ENCODE measurements around the gene EGFL7.

EGFL7 gene

DNA sequence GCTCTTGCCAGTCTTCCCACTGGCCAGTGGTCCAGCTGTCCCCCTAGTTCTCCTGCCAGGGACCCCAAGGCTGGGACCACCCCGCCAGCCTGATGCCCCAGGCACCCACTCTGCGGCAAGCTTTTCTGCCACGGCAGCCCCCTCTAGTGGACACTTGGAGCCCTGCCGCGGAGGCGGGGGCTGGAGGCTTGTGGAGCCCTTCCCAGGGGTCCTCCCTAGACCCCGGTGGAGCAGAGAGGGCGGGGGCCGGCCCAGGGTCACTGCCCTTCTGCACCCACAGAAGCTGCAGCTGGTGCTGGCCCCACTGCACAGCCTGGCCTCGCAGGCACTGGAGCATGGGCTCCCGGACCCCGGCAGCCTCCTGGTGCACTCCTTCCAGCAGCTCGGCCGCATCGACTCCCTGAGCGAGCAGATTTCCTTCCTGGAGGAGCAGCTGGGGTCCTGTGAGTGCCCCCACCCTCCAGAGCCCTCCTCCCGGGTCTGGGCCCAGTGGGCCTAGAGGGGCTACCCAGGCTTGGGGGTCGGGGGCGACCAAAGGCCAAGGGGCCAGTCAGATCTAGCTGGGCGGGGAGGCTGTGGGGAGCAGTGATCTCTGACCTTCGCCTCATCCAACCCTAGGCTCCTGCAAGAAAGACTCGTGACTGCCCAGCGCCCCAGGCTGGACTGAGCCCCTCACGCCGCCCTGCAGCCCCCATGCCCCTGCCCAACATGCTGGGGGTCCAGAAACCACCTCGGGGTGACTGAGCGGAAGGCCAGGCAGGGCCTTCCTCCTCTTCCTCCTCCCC is 9.1 kb downstream of the EGFL7 start:
- no peaks in the 10 kb centered on the region for H3K36me3 ChIP-seq (ENCODE audit: control insufficient read depth, insufficient read depth, low read length)
- H3K79me2 ChIP-seq = no peaks in the 10 kb centered on the region
- no peak overlapping the region for H3K27ac ChIP-seq
- TF ChIP-seq, protein P1, sequence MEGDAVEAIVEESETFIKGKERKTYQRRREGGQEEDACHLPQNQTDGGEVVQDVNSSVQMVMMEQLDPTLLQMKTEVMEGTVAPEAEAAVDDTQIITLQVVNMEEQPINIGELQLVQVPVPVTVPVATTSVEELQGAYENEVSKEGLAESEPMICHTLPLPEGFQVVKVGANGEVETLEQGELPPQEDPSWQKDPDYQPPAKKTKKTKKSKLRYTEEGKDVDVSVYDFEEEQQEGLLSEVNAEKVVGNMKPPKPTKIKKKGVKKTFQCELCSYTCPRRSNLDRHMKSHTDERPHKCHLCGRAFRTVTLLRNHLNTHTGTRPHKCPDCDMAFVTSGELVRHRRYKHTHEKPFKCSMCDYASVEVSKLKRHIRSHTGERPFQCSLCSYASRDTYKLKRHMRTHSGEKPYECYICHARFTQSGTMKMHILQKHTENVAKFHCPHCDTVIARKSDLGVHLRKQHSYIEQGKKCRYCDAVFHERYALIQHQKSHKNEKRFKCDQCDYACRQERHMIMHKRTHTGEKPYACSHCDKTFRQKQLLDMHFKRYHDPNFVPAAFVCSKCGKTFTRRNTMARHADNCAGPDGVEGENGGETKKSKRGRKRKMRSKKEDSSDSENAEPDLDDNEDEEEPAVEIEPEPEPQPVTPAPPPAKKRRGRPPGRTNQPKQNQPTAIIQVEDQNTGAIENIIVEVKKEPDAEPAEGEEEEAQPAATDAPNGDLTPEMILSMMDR (IDR thresholded peaks at IDR 0.05) = peak; percentile 76
- peaks cover 2% of the 10 kb centered on the region for H3K4me1 ChIP-seq
- no peaks in the 10 kb centered on the region for H3K9me3 ChIP-seq (ENCODE audit: control insufficient read depth, low read length)
- no peak overlapping the region for H2AFZ ChIP-seq
- no peak overlapping the region for H3K4me2 ChIP-seq (ENCODE audit: low read length)
- no peak overlapping the region for H3K4me3 ChIP-seq (ENCODE audit: low read depth, low read length)
- no peaks in the 10 kb centered on the region for H3K27me3 ChIP-seq (ENCODE audit: control insufficient read depth, insufficient read depth, low read length)
- no peak overlapping the region for H3K9ac ChIP-seq

DNA sequence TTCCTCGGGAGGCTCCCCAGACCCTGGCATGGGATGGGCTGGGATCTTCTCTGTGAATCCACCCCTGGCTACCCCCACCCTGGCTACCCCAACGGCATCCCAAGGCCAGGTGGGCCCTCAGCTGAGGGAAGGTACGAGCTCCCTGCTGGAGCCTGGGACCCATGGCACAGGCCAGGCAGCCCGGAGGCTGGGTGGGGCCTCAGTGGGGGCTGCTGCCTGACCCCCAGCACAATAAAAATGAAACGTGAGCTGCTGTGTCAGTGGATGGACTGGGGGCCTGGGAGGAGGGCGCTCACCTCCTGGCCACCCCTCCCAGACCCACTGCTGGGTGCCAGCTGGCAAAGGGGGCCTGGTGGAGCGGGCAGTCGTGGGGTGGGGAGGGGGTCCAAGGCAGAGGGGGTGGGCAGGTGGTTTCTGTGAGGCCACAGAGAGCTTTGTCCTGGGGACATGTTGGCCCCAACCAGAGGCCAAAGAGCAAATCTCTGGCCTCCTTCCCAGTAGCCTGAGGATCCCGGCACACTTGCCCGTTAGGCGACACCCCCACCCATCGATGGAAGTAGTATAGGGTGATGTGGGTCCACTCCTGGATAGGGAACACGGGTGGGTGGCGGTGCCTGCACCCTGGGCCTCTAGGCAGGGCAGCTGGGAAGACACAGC is 9.8 kb downstream of the EGFL7 start:
- Histone ChIP-seq H3K9me3 (ENCODE audit: control insufficient read depth, low read length) (no peaks in the 10 kb centered on the region), H3K27ac (no peak overlapping the region), H3K9ac (no peak overlapping the region), H3K4me2 (ENCODE audit: low read length) (no peak overlapping the region), H3K79me2 (no peaks in the 10 kb centered on the region), H3K4me1 (peaks cover 2% of the 10 kb centered on the region), H2AFZ (no peak overlapping the region), H3K4me3 (ENCODE audit: low read depth, low read length) (no peak overlapping the region), H3K36me3 (ENCODE audit: control insufficient read depth, insufficient read depth, low read length) (no peaks in the 10 kb centered on the region), H3K27me3 (ENCODE audit: control insufficient read depth, insufficient read depth, low read length) (no peaks in the 10 kb centered on the region)
- TF ChIP-seq, protein P1 (IDR thresholded peaks at IDR 0.05) = no peak

DNA sequence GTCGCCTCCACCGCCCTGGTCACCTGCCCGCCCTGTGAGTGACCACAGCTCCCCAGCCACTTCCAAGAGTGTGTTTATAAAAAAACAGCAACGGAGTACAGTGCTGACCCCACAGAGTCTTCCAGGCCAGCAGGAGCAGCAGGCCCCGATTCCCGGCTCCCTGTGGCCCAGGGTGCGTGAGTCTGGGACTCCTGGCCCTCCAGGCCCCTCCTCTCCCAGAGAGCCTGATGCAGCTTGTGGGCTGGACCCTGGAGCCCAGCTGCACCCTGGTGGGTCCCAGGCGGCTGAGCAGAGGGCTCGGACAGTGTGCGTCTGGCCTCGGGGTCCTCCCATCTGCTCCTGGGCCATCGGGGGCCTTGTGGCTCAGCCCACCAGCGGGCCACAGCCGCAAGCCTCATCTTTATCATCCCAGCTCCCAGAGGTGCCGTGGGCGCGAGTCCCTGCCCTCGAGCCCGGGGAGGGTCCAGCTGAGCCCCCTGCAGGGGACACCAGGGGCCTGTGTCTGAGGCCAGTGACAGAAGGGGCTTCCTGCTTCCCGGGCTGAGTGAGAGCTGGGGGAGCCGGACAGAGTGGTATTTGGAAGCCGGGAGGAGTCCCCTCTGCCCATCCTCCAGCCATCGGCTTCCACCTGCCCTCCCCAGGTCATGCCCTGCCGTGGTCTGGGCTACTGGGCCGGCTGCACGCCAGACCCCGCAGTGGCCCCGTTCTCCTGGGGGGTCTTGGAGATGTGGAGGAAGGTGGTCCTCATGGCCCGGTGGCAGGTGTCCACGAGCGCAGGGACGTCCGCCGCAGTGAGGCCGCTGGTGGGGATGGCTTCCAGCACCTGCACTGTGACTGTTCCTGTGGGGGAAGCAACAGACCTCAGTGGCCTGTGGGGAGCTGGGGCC is 10.6 kb downstream of the EGFL7 start:
- TF ChIP-seq, protein P1 (IDR thresholded peaks at IDR 0.05) = no peak
- no peak overlapping the region for H2AFZ ChIP-seq
- H3K79me2 ChIP-seq = peaks cover 2% of the 10 kb centered on the region
- no peak overlapping the region for H3K4me2 ChIP-seq (ENCODE audit: low read length)
- H3K4me1 ChIP-seq = peaks cover 2% of the 10 kb centered on the region
- H3K4me3 ChIP-seq (ENCODE audit: low read depth, low read length) = no peak overlapping the region
- no peaks in the 10 kb centered on the region for H3K36me3 ChIP-seq (ENCODE audit: control insufficient read depth, insufficient read depth, low read length)
- H3K9me3 ChIP-seq (ENCODE audit: control insufficient read depth, low read length) = no peaks in the 10 kb centered on the region
- H3K27ac ChIP-seq = no peak overlapping the region
- H3K27me3 ChIP-seq (ENCODE audit: control insufficient read depth, insufficient read depth, low read length) = no peaks in the 10 kb centered on the region
- H3K9ac ChIP-seq = no peak overlapping the region

DNA sequence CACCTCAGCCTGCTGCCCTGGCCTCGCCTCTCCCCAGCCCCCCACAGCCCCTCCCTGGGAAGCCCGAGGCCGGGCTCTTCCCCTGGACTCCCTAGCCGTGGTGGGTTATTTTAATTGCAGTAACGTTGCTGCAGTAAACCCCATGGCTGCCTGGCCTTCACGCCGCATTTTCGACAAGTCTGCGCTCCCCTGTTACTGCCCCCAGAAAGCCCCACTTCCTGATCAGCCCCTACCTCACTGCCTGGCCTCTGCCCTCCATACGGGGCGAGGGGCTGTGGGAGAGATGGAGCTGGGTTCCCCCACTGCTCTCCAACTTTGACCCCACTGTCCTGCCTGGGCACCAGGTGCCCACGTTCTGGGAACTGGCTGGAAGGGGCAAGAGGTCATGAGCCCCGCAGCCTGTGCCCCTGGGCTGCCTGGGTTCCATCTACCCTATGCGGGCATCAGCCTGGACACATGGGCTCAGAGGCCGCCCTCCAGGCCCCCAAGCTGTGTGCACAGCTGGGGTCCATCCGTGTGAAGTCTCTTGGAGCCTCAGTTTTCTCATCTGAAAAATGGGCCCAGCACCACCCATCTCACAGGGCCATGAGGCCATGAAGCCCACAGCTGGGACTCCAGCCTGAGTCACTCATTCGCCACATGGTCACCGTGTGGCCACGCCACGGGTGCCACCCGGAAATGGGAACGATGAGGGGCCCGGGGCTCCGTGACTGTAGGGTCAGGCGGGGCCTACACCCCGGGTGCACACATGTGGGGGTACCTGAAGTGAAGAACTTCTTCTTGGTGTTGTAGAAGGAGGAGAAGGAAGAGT is 11.5 kb downstream of the EGFL7 start:
- Histone ChIP-seq H3K9ac (no peak overlapping the region), H3K4me1 (peaks cover 7% of the 10 kb centered on the region), H3K27ac (no peak overlapping the region), H3K4me3 (ENCODE audit: low read depth, low read length) (no peak overlapping the region), H3K79me2 (peaks cover 2% of the 10 kb centered on the region), H3K9me3 (ENCODE audit: control insufficient read depth, low read length) (no peaks in the 10 kb centered on the region), H3K27me3 (ENCODE audit: control insufficient read depth, insufficient read depth, low read length) (no peaks in the 10 kb centered on the region), H3K36me3 (ENCODE audit: control insufficient read depth, insufficient read depth, low read length) (no peaks in the 10 kb centered on the region), H3K4me2 (ENCODE audit: low read length) (no peak overlapping the region), H2AFZ (no peak overlapping the region)
- TF ChIP-seq, protein P1 (IDR thresholded peaks at IDR 0.05) = no peak
